ENCODE measurements around the gene PHB1.

PHB1 gene

DNA sequence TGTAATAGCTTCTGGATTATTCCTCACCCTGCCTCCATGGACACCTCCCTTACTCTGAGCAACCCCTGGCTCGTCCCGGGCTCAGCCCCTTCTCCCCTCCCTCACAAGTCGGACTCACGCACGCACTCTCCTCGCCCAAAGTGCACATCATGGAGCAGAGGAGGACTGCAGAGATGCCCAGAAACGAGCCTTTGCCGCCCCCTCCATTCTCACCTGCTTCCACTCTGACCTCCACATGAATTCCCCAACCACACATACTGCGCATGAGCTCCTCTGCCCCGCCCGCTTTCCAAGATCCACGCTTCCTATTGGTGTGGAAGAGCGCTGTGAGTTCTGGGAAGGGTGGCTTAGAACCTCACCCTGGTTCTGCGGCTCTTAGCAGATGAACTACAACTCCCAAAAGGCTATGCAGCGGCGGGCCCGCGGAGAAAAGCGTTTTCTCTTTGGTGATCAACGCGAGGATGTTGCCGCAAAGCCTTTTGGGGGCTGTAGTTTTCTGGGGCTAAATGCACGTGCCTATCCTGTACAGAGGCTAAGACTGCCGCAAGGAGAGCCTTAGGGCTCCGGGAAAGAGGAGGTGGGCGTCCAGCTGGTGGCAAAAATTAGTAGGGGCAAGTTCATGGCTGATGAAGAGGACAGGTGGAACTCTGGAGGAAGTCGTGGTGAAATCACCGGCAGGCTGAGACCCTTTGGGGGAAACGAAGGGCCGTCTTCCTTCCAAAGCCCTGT lies at the start of gene PHB1:
PHB1 (minus strand) TSS at position 261 of the 729 bp plus-strand sequence. CDS start 1,618 bp downstream, outside the sequence.
- peak; percentile 87 for DNase-seq (ENCODE audit: low read depth)

DNA sequence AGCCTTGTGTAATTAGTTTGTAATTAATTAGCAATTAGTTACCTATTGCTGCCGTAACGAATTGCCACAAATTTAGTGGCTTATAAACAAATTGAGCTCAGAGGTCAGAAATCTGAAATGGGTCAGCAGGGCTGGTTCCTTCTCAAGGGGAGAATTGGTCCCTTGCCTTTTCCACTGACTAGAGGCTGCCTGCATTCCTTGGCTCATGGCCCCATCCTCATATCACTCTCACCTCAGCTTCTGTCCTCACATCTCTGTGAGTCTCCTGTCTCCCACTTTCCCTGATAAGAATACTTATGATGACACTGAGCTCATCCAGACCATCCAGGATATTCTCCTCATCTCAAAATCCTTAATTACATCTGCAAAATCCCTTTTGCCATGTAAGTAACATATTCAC lies 49.4 kb upstream of the PHB1 start:
- no peak for DNase-seq (ENCODE audit: low read depth)

DNA sequence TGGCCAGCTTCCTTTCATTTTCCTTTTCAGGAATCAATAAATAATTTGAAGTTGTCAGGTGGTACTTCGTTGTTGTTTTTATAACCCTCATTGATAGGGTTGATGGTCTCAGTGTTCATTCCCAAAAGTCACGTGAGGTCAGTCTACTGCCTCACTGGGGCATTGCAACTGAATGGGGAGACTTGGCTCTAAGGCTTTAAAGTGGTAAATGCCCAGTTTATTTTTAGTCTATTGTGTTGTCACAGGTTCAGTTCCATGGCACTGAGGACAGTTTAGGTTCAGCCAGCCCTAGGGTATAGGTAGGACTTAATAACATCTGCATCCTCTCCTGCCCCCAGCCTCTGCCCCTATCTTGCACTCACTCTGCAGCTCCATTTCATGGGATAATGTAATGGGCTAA lies 46.9 kb upstream of the PHB1 start:
- DNase-seq (ENCODE audit: low read depth): no peak

DNA sequence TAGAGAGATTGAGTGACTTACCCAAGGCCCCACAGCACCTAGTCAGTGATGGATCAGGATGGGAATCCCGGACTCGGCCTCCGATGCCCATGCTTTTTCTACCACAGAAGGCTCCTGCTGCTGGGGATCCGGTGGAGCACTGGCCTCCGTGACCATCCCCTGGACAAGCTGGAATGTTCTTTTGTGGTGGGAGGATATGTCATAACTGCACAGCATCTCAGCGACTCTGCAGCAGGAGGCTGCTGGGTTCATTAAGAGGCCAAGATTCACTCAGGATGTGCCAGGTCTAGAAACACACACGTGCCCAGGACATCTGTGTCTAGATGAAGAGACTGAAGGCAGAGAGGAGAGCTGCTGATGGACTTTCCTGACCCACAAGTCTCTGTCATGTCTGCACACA lies 45.7 kb upstream of the PHB1 start:
- DNase-seq (ENCODE audit: low read depth): no peak

- no peak for DNase-seq (ENCODE audit: low read depth)
These were observed 44.8 kb upstream of the PHB1 start for GRCh38 chr17:49459401-49459984.

- DNase-seq (ENCODE audit: low read depth): no peak
These were observed 43.2 kb upstream of the PHB1 start for GRCh38 chr17:49457564-49458535.

GRCh38 chr17:49456183-49456965 lies 41.7 kb upstream of the PHB1 start:
- DNase-seq (ENCODE audit: low read depth): no peak

- no peak for DNase-seq (ENCODE audit: low read depth)
These were observed 40.7 kb upstream of the PHB1 start for GRCh38 chr17:49455272-49455861.

- DNase-seq (ENCODE audit: low read depth): no peak
These were observed 39.4 kb upstream of the PHB1 start for GRCh38 chr17:49454050-49454449.

DNA sequence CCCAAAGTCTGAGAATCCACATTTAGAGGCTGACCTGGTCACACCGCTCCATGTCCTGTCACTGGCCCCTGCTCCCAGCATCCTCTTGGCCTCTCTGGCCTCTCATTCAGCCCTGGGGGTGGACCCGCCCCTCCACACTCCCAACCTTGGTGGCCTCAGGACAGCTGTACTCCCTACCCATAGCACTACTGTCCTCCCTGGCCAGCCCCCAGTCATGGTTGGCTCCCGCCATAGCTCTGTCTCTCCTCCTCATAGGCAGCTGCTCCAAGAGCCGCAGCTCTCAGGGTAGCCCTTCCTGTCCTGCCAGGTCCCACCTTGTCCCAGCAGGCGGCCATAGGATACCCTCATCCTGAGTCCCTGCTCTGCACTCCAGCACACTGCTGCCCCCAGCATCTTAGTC lies 38.0 kb upstream of the PHB1 start:
- no peak for DNase-seq (ENCODE audit: low read depth)

DNA sequence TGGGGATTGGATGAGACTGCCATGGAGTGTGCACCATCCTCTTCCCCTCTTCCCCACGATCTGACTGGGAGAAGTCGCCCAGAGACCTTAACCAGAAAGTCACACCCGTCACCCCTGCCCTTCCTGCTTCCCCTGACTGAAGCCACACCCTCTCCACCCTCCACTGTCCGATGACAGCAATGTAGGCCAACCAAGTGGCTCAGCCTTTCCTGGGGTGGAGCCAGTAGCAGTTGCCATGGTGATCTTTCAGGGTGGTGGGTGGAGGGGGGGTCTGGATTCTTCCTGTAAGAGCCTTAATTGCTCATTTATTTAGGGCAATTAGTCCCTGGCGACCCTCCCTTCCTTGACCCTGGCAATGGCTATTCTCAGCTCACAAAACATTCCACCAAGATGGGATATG lies 37.5 kb upstream of the PHB1 start:
- no peak for DNase-seq (ENCODE audit: low read depth)

- DNase-seq (ENCODE audit: low read depth): no peak
These were observed 36.1 kb upstream of the PHB1 start for GRCh38 chr17:49450735-49451134.

DNA sequence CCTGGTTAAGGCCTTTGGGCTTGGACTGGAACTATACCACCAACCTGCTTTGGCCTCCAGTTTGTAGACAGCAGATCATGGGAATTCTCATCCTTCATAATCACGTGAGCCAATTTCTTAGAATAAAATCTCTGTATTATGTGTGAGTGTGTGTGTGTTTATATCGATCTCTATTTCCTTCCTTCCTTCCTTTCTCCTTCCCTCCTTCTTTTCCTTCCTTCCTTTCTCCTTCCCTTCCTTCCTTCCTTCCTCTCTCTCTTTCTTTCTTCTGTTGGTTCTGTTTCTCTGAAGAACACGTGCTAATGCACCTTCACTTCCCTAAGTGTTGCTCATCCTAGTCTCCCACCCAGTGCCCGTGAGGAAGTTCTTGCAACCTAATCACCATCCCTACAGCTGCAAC lies 35.5 kb upstream of the PHB1 start:
- no peak for DNase-seq (ENCODE audit: low read depth)

DNA sequence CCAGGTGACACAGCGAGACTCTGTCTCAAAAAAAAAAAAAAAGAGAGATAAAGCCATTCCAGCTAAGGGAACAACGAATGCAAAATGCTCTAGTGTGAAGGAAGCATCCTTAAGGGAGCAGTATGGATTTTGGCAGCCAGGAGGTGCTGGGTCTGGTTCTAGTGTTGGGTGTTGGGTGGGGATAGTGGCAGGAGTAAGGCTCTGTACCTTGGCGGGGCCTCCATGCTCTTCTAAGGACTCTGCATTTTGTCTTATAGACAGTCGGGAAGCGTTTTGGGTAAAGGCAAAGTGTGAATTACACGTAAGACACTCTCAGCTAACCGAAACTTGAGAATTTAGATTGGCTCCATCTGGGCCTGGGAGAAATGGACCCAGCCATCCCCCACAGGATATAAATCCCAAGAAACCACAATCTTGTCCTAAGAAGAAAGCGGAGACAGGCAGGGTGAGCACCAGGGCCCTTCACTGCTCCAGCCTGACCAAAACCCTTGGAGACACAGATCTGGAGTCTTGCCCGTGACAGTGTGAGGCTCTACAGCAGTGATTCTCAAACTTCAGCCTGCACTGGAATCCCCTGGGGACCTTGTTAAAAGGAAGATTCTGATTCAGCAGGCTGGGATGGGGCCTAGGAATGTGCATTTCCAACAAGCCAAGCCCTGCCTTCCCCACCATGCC lies 33.1 kb upstream of the PHB1 start:
- no peak for DNase-seq (ENCODE audit: low read depth)

DNA sequence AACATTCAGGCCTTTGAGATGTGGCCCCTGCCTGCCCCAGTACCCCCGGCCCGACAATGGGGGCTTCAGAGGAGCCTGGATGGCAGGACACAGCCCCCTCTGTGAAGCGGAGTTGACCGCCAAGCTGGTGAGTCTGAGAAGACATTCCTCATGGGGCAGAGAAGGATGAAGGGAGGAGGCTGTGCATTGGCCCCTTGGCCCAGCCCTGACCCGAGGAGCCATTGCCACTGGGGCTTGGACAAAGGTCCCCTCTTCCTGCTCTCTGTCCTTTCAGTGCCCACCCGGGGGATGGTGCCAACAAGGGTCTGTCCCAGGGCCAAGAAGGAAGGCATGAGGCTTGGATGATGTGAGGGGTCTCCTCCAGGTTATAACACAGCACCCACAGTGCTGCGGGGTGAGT lies 30.9 kb upstream of the PHB1 start:
- DNase-seq (ENCODE audit: low read depth): no peak

GRCh38 chr17:49444384-49444783 lies 29.7 kb upstream of the PHB1 start:
- no peak for DNase-seq (ENCODE audit: low read depth)

- DNase-seq (ENCODE audit: low read depth): no peak
These were observed 29.2 kb upstream of the PHB1 start for GRCh38 chr17:49443862-49444261.

DNA sequence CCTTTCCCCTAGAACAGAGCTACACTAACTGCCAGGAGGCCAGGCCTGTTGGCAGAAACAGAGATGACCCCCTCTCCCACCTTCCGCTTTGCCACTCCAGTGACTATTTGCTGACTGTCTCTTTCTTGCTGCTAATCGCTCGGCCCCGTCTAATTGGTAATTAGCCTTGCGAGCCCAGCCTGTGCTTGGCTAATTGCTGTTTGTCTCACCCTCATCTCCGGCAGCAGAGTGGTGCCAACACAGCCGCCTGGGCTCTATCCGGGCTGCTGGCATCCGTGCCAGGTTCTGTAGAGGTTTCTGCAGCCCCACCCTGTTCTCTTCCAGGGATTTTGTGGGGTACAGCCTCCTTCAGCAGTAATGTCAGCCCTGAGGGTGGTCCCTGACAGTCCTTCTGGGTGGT lies 27.4 kb upstream of the PHB1 start:
- no peak for DNase-seq (ENCODE audit: low read depth)

DNA sequence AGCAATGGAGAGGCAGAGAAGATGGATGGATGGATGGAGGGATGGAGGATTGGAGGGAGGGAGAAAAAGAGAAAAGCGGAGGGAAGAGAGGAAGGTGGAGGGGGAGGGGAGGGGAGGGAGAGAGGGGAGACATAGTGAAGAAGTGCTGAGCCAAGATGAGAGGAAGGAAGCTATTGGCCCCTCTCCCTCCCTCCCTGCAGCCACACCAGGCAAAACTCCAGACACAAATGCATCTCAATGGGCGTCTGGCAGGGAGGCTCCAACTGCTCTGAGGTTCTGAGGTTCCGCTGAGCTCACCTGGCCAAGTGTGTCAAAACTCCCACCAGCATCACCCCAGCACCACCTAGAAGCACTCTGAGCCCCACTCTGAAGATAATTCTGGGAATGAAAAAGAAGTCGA lies 26.9 kb upstream of the PHB1 start:
- DNase-seq (ENCODE audit: low read depth): no peak

DNA sequence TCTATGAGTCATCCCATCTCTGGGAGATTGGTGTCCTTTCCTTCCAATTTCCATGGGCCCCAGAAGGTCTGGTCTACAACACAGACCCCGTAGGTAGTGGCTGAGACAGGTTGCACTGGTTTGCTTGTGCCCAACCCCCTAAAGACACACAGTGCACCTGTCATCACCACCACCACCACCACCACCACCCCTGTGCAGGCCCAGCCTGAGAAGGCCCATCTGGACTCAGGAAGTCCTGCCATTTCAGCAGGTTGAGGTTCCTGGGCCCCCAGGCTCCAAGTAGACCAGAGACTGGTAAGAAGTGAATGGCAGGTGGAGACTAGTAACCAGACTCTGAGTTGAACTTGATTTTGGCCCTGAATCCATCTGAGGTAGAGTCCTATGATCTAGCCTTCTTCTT lies 25.9 kb upstream of the PHB1 start:
- DNase-seq (ENCODE audit: low read depth): no peak

All from stimulated activated CD8-positive, alpha-beta memory T cell treated with anti-CD3 and anti-CD28 coated beads, Interleukin-7, amount 100 ng/mL, for 24 hours (primary cell).